OCI-LY1 (cell line): ENCODE measurements around the gene TEX28.

Experiments used
- H2AFZ ChIP-seq: fragments of 200-600 bp; sonication (generic), shearing (Covaris generic); 2 replicates; pipeline ENCODE4 v1.6.0; 2014; ENCODE audit warnings: antibody characterized with exemption, mild to moderate bottlenecking, low read length
- H3F3A ChIP-seq: fragments of 200-600 bp; sonication (generic), shearing (Covaris generic); 2 replicates; pipeline ENCODE4 v1.6.0; 2014; ENCODE audit warnings: mild to moderate bottlenecking, antibody characterized with exemption, low read length, moderate library complexity; ENCODE audit not compliant: insufficient read depth
- H3K27ac ChIP-seq: fragments of 200-600 bp; sonication (generic); 2 replicates; pipeline ENCODE4 v1.5.1; 2014; ENCODE audit warnings: low read length, mixed run types, mild to moderate bottlenecking, low read depth; ENCODE audit not compliant: poor library complexity, severe bottlenecking
- H3K27me3 ChIP-seq: fragments of 200-600 bp; sonication (generic); 2 replicates; pipeline ENCODE4 v1.6.0; 2014; ENCODE audit warnings: antibody characterized with exemption, mild to moderate bottlenecking, low read length, moderate library complexity; ENCODE audit not compliant: insufficient read depth
- H3K36me3 ChIP-seq: fragments of 200-600 bp; sonication (generic); 2 replicates; pipeline ENCODE4 v1.6.1; 2014; ENCODE audit warnings: mild to moderate bottlenecking, antibody characterized with exemption, low read length, moderate library complexity, mixed read lengths; ENCODE audit not compliant: insufficient read depth
- H3K4me1 ChIP-seq: fragments of 200-600 bp; sonication (generic); 2 replicates; pipeline ENCODE4 v1.5.1; 2014; ENCODE audit warnings: mild to moderate bottlenecking, low read length, moderate library complexity; ENCODE audit not compliant: insufficient read depth, severe bottlenecking
- H3K4me2 ChIP-seq: fragments of 200-600 bp; sonication (generic), shearing (Covaris generic); 2 replicates; pipeline ENCODE4 v1.6.1; 2014; ENCODE audit warnings: low read length
- H3K4me3 ChIP-seq: fragments of 200-600 bp; sonication (generic); 2 replicates; pipeline ENCODE4 v1.5.1; 2014; ENCODE audit warnings: low read length, low read depth, mild to moderate bottlenecking, mixed read lengths; ENCODE audit not compliant: poor library complexity, severe bottlenecking
- H3K79me2 ChIP-seq: fragments of 200-600 bp; shearing (Covaris generic); 2 replicates; pipeline ENCODE4 v1.6.1; 2016; ENCODE audit warnings: mixed run types, low read length, mixed read lengths; ENCODE audit not compliant: insufficient read depth
- H3K9ac ChIP-seq: fragments of 200-600 bp; sonication (generic), shearing (Covaris generic); 2 replicates; pipeline ENCODE4 v1.6.1; 2014; ENCODE audit warnings: mild to moderate bottlenecking, low read length, mixed read lengths
- H3K9me2 ChIP-seq: fragments of 200-600 bp; sonication (generic), shearing (Covaris generic); 2 replicates; pipeline ENCODE4 v1.6.1; 2014; ENCODE audit warnings: low read depth, mild to moderate bottlenecking, low read length, mixed read lengths
- H3K9me3 ChIP-seq: fragments of 200-600 bp; shearing (Covaris generic); 2 replicates; pipeline ENCODE4 v1.6.1; 2014; ENCODE audit warnings: low read length, mixed read lengths
- H4K20me1 ChIP-seq: fragments of 200-600 bp; sonication (generic), shearing (Covaris generic); 2 replicates; pipeline ENCODE4 v1.6.0; 2016; ENCODE audit warnings: mild to moderate bottlenecking, low read length; ENCODE audit not compliant: insufficient read depth
- CTCF ChIP-seq: fragments of 200-600 bp; sonication (generic), shearing (Covaris generic); IDR thresholded peaks from 2 replicates; pipeline ENCODE4 v1.5.1; 2017; ENCODE audit warnings: mild to moderate bottlenecking, antibody characterized with exemption, low read length, moderate library complexity, mixed read lengths
- EZH2 ChIP-seq: fragments of 200-600 bp; sonication (generic), shearing (Covaris generic); IDR thresholded peaks from 2 replicates; pipeline ENCODE4 v1.8.0; 2017; ENCODE audit warnings: borderline replicate concordance, mixed run types, mild to moderate bottlenecking, antibody characterized with exemption, low read length, moderate library complexity, mixed read lengths

The TEX28 gene

GRCh38 chrX:154320406-154320805 lies 25.5 kb upstream of the TEX28 start:
- no peak overlapping the region for H3K4me2 ChIP-seq

GRCh38 chrX:154317391-154317995 lies 22.6 kb upstream of the TEX28 start:
- H2AFZ ChIP-seq = no peak overlapping the region
- no peak overlapping the region for H3K4me3 ChIP-seq
- H3K27me3 ChIP-seq = no peaks in the 10 kb centered on the region
- no peak overlapping the region for H3K9ac ChIP-seq
- no peaks in the 10 kb centered on the region for H4K20me1 ChIP-seq
- H3K4me2 ChIP-seq = no peak overlapping the region
- H3K9me2 ChIP-seq = no peaks in the 10 kb centered on the region
- TF ChIP-seq EZH2 (no peak), CTCF (peak; percentile 52; the same call in 1 of the 2 replicates)
- no peak overlapping the region for H3K27ac ChIP-seq
- H3K4me1 ChIP-seq = peaks cover 4% of the 10 kb centered on the region
- no peaks in the 10 kb centered on the region for H3K36me3 ChIP-seq
- H3K9me3 ChIP-seq = no peaks in the 10 kb centered on the region
- H3K79me2 ChIP-seq = no peaks in the 10 kb centered on the region
- no peaks in the 10 kb centered on the region for H3F3A ChIP-seq

More at GRCh38 chrX:154320406-154320805, 25.5 kb upstream of the TEX28 start:
- H3K9me3 ChIP-seq = no peaks in the 10 kb centered on the region
- H3K4me3 ChIP-seq = no peak overlapping the region
- no peak overlapping the region for H2AFZ ChIP-seq
- H3K27me3 ChIP-seq = no peaks in the 10 kb centered on the region
- H3K4me1 ChIP-seq = peaks cover 4% of the 10 kb centered on the region
- no peaks in the 10 kb centered on the region for H3K79me2 ChIP-seq
- no peak overlapping the region for H3K9ac ChIP-seq
- H4K20me1 ChIP-seq = no peaks in the 10 kb centered on the region
- no peaks in the 10 kb centered on the region for H3F3A ChIP-seq
- no peak for TF ChIP-seq CTCF
- H3K9me2 ChIP-seq = no peaks in the 10 kb centered on the region
- H3K36me3 ChIP-seq = no peaks in the 10 kb centered on the region
- H3K27ac ChIP-seq = no peak overlapping the region

GRCh38 chrX:154315416-154315815 lies 20.5 kb upstream of the TEX28 start:
- Histone ChIP-seq H3K27me3 (no peaks in the 10 kb centered on the region), H3K4me3 (no peak overlapping the region), H3K27ac (no peak overlapping the region), H3K36me3 (no peaks in the 10 kb centered on the region), H3K4me1 (no peaks in the 10 kb centered on the region), H3K9me2 (no peaks in the 10 kb centered on the region), H3K4me2 (no peak overlapping the region), H3K9me3 (no peaks in the 10 kb centered on the region), H3K79me2 (no peaks in the 10 kb centered on the region), H4K20me1 (no peaks in the 10 kb centered on the region), H2AFZ (no peak overlapping the region), H3F3A (no peaks in the 10 kb centered on the region), H3K9ac (no peak overlapping the region)
- TF ChIP-seq CTCF (no peak), EZH2 (no peak)
